ENCODE data around the gene DTX1. TPM values are rescaled to one million over a fixed set of nuclear protein-coding genes. Genes with fewer than 3 reads are reported as not detected.

DTX1 gene
- total RNA-seq, 1 donor from 2014 or later: 62.8 TPM

- H3K27ac Mint-ChIP-seq (ENCODE audit: unreplicated experiment): no peak overlapping the region
- no peak for TF ChIP-seq CTCF (IDR thresholded peaks at IDR 0.05; ENCODE audit: unreplicated experiment)
- no peak for DNase-seq (ENCODE audit: low spot score)
- H3K4me1 Mint-ChIP-seq (ENCODE audit: unreplicated experiment): peaks cover 6% of the 10 kb centered on the region
- no peak overlapping the region for H3K4me3 Mint-ChIP-seq (ENCODE audit: unreplicated experiment)
- no peaks in the 10 kb centered on the region for H3K36me3 Mint-ChIP-seq (ENCODE audit: low read depth, unreplicated experiment)
- H3K27me3 Mint-ChIP-seq (ENCODE audit: unreplicated experiment): no peaks in the 10 kb centered on the region
- no peaks in the 10 kb centered on the region for H3K9me3 Mint-ChIP-seq (ENCODE audit: unreplicated experiment)
These were observed 37.5 kb upstream of the DTX1 start for GRCh38 chr12:113019025-113019424.

- Mint-ChIP-seq H3K36me3 (ENCODE audit: low read depth, unreplicated experiment) (no peaks in the 10 kb centered on the region), H3K4me3 (ENCODE audit: unreplicated experiment) (no peak overlapping the region), H3K4me1 (ENCODE audit: unreplicated experiment) (peaks cover 6% of the 10 kb centered on the region), H3K27ac (ENCODE audit: unreplicated experiment) (no peak overlapping the region), H3K9me3 (ENCODE audit: unreplicated experiment) (no peaks in the 10 kb centered on the region), H3K27me3 (ENCODE audit: unreplicated experiment) (no peaks in the 10 kb centered on the region)
- DNase-seq (ENCODE audit: low spot score): no peak
- TF ChIP-seq CTCF (IDR thresholded peaks at IDR 0.05; ENCODE audit: unreplicated experiment): no peak
These were observed 35.0 kb upstream of the DTX1 start for GRCh38 chr12:113021500-113021899.

GRCh38 chr12:113022563-113023297 lies 33.8 kb upstream of the DTX1 start:
- Mint-ChIP-seq H3K27me3 (ENCODE audit: unreplicated experiment) (no peaks in the 10 kb centered on the region), H3K36me3 (ENCODE audit: low read depth, unreplicated experiment) (no peaks in the 10 kb centered on the region), H3K4me3 (ENCODE audit: unreplicated experiment) (no peak overlapping the region), H3K9me3 (ENCODE audit: unreplicated experiment) (no peaks in the 10 kb centered on the region), H3K4me1 (ENCODE audit: unreplicated experiment) (peaks cover 6% of the 10 kb centered on the region), H3K27ac (ENCODE audit: unreplicated experiment) (no peak overlapping the region)
- no peak for TF ChIP-seq CTCF (IDR thresholded peaks at IDR 0.05; ENCODE audit: unreplicated experiment)
- no peak for DNase-seq (ENCODE audit: low spot score)

GRCh38 chr12:113027726-113028125 lies 28.8 kb upstream of the DTX1 start:
- Mint-ChIP-seq H3K9me3 (ENCODE audit: unreplicated experiment) (no peaks in the 10 kb centered on the region), H3K36me3 (ENCODE audit: low read depth, unreplicated experiment) (no peaks in the 10 kb centered on the region), H3K27me3 (ENCODE audit: unreplicated experiment) (no peaks in the 10 kb centered on the region), H3K27ac (ENCODE audit: unreplicated experiment) (no peak overlapping the region), H3K4me1 (ENCODE audit: unreplicated experiment) (no peaks in the 10 kb centered on the region), H3K4me3 (ENCODE audit: unreplicated experiment) (peak overlapping the region; percentile 7)
- no peak for DNase-seq (ENCODE audit: low spot score)
- no peak for TF ChIP-seq CTCF (IDR thresholded peaks at IDR 0.05; ENCODE audit: unreplicated experiment)

- no peak overlapping the region for H3K27ac Mint-ChIP-seq (ENCODE audit: unreplicated experiment)
- no peaks in the 10 kb centered on the region for H3K27me3 Mint-ChIP-seq (ENCODE audit: unreplicated experiment)
- no peaks in the 10 kb centered on the region for H3K4me1 Mint-ChIP-seq (ENCODE audit: unreplicated experiment)
- no peaks in the 10 kb centered on the region for H3K9me3 Mint-ChIP-seq (ENCODE audit: unreplicated experiment)
- no peak for DNase-seq (ENCODE audit: low spot score)
- TF ChIP-seq CTCF (IDR thresholded peaks at IDR 0.05; ENCODE audit: unreplicated experiment): peak; percentile 66
- H3K4me3 Mint-ChIP-seq (ENCODE audit: unreplicated experiment): no peak overlapping the region
- no peaks in the 10 kb centered on the region for H3K36me3 Mint-ChIP-seq (ENCODE audit: low read depth, unreplicated experiment)
These were observed 25.5 kb upstream of the DTX1 start for GRCh38 chr12:113030875-113031525.
